Muscle of arm (tissue), 12 donors: Measurements from ENCODE around the gene ANKRD11. TPM values are rescaled to one million over a fixed set of nuclear protein-coding genes. Genes with fewer than 3 reads are reported as not detected.
"Not testable (repeated sequence)": the region's sequence is repeated elsewhere in the genome, so short reads cannot be mapped to it uniquely, and the experiment has no call there.

Experiments
- DNase-seq: peaks from one replicate; pipeline ENCODE4 v3.0.0-alpha.2; 2013
- polyA plus RNA-seq, 12 donors: library from polyadenylated mRNA; unstranded; fragments of 120-200 nt; gene quantifications; one replicate each; pipeline ENCODE4 v1.2.1, GENCODE V29; 2013; ENCODE audit not compliant: insufficient read length in 12 of 12

Gene ANKRD11
- polyA plus RNA-seq, 12 donors = 52.0 to 116 (median 61.1) TPM; not detected in 1

DNA sequence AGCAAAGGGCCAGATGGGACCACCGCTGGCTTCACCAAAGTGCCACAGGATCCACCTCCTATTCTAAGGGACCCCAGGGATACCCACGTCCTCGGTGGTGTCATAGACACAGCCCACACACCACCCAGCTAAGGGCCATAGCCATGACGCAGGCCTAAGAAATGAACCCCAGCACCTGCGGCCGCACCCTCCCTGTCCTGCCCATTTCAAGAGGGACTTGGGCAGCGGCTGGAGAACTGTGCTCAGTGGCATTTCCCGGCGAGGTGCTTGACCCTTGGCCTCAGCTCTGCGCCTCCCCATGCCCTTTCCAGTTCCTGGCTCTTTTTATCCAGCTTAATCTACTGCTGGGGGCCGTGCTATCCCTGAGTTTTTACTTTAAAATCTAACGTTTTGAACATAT is 245.6 kb downstream of the ANKRD11 start:
- DNase-seq = no peak

DNA sequence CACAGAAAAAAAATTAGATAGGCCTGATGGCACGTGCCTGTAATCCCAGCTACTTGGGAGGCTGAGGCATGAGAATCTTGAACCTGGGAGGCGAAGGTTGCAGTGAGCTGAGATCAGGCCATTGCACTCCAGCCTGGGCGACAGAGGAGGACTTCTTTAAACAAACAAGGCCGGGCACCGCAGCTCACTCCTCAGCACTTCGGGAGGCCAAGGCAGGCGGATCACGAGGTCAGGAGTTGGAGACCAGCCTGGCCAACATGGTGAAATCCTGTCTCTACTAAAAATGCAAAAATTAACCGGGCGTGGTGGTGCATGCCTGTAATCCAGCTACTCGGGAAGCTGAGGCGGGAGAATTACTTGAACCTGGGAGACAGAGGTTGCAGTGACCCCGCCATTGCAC is 246.1 kb downstream of the ANKRD11 start:
- DNase-seq = not testable (repeated sequence)

DNA sequence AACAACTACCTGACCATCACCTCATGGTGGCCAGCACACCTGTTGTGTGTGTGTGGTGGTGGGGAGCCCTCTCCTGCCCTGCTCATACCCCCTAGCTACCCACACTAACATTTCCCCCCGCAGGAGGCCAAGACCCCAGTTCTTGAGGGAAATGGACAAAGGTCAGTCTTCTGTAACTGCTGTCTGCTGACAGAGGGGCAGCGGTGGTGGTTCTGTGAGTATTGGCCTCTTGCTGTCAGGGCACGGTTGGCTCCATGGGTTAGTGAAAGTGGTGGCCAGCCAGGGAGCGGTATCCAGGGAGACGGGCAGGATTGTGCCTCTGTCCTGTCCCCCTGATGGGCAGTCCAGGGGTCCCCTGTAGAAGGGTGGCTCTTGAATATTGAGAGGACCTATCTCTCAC is 246.7 kb downstream of the ANKRD11 start:
- DNase-seq = no peak

DNA sequence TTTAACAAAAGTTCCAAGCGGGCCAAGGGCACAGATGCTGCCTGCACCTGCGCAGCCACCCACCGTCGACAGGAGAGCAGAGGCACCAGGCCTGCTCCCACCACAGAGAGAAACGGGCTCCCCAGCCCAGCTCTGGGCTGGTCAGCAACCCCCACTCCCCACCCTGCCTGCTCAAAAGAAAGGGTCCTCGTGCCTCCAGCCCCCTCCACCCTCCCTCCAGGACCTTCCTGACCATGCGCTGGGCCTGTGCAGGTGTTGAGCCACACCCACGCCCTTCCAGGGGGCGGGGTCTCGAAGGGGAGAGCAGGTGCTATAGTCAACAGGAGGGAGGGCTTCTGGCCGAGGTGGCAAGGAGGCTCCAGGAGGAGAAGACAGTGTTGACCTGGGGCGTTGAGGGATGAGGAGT is 247.6 kb downstream of the ANKRD11 start:
- DNase-seq = no peak

DNA sequence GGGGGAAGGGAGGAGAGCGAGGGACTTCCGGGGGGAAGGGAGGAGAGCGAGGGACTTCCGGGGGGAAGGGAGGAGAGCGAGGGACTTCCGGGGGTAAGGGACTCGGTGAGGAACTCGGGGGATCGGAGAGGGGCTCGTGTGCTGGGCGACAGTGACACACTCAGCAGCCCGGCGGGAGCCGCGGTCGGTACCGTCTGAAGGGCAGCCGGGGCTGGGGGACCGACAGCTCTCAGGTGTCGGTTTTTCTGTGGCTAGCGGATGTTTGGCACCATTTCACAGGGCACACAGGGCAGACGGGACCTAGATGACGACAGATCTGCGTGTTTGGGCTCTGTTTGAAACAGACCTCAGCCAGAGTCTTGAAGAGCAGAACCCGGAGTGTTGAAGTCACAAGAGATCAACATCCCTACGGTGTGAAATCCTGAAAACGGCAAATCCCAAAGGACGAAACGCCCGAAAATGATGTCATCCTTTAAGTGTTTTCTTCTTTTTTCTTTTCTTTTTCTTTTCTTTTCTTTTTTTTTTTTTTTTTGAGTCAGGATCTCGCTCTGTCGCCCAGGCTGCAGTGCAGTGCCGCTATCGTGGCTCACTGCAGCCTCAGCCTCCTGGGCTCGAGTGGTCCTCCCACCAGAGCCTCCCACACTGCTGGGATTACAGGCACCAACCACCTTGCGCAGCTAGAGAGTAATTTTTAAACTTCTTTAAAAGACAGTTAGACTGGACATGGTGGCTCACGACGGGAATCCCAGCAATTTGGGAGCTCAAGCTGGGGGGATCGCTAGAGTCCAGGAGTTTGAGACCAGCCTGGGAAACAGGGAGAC is 249.0 kb downstream of the ANKRD11 start:
- DNase-seq = peak; percentile 85

DNA sequence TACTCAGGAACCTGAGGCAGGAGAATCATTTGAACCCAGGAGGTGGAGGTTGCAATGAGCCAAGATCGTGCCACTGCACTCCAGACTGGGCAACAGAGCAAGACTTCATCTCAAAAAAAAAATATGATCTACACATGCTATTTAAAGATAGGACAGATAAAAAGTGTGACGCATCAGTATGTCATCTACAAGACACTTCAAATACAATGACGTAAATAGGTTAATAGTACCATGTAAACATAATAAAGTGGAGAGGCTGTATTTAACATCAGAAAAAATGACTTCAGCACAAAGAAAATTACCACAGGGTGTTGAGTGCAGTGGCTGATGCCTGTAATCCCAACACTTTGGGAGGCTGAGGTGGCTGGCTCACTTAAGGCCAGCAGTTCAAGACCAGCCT is 252.6 kb downstream of the ANKRD11 start:
- no peak for DNase-seq

GRCh38 chr16:89233678-89234490 is 256.5 kb downstream of the ANKRD11 start:
- no peak for DNase-seq

DNA sequence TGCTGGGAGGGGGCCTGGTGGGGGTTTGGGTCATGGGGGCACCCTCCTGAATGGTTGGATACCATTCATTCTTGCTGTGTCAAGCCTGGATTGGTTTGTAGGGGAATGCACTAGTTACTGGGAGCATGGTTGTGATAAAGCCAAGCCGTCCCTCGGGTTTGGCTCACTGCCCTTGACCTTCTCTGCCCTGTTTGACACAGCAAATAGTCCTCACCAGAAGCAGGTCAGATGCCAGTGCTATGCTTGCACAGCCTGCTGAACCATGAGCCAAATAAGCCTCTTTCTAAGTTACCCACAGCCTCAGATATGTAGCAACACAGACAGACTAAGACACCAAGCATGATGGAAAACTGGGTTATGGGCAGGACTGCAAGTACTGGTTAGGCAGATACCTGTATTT is 258.3 kb downstream of the ANKRD11 start:
- no peak for DNase-seq

GRCh38 chr16:89230255-89230654 is 260.1 kb downstream of the ANKRD11 start:
- DNase-seq = peak; percentile 30

DNA sequence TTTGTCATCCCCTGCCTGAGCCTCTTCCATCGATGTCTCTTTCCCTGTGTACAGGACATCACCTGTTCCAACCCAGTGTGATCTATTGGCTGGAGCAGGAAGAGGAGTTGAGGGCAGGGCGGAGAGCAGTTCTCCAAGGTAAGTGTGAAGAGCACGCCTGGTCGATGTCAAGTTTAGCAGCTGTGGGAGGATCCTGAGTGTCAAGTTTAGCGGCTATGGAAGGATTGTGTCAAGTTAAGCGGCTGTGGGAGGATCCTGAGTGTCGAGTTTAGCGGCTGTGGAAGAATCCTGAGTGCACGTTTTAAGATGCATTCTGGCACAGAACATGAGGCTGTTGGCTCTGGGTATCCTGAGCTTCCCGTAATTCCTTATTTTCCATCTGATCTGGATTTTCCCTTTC is 265.7 kb downstream of the ANKRD11 start:
- no peak for DNase-seq

- no peak for DNase-seq
Measured at GRCh38 chr16:89222931-89223330, 267.4 kb downstream of the ANKRD11 start.

DNA sequence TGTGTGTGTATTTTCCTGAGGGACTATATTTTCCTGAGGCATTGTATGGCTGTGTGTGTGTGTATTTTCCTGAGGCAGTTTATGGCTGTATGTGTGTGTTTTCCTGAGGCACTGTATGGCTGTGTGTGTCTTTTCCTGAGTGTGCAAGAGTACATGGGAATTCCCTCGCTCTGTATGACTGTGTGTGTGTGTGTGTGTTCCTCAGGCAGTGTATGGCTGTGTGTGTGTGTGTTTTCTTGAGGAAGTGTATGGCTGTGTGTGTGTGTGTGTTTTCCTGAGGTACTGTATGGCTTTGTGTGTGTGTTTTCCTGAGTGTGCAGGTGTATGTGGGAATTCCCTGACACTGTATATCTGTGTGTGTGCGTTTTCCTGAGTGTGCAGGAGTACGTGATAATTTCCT is 268.8 kb downstream of the ANKRD11 start:
- no peak for DNase-seq

DNA sequence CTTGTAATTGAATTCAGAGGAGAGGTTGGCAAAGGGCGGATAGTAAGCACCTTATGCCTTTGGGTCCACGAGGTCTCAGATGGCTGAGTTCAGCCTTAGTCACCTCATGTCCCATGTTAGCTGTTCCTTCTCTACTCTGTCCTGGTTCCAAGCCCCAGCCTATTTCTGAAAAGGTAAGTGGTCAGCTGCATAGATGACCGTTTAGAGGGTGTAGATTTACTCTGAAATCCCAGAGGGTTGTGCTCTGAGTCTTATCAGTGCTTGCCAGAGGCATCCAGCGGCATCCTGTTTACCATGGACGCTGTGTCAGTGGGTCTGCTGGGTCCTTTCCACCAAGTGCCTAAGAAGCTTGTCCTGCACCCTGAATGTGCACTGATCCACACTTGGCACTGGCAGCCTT is 271.0 kb downstream of the ANKRD11 start:
- DNase-seq = no peak

Other genes starting within 250 kb of the ANKRD11 start
- gene SPG7, start 17.8 kb upstream of the ANKRD11 start, polyA plus RNA-seq = 100 to 1,000 TPM in 1 of 12 donors, 10 to 100 TPM in 10, not detected in 1; 48.3 to 103 (median 64.5) TPM
- 1,000 to 10,000 TPM; 1,406 to 4,683 (median 3,152) TPM for gene RPL13, start 70.1 kb upstream of the ANKRD11 start, polyA plus RNA-seq
- 1 to 10 TPM in 1 of 12 donors, under 1 TPM in 4, not detected in 7; 0.17 to 1.8 (median 0.29) TPM for gene CPNE7, start 85.2 kb upstream of the ANKRD11 start, polyA plus RNA-seq
- 1 to 10 TPM in 3 of 12 donors, under 1 TPM in 7, not detected in 2; 0.30 to 4.1 (median 0.76) TPM for gene DPEP1, start 123.1 kb upstream of the ANKRD11 start, polyA plus RNA-seq
- gene CHMP1A, start 167.1 kb upstream of the ANKRD11 start, polyA plus RNA-seq = 10 to 100 TPM in 11 of 12 donors, not detected in 1; 32.7 to 61.0 (median 45.6) TPM
- gene SPATA33, start 167.3 kb upstream of the ANKRD11 start, polyA plus RNA-seq = 1 to 10 TPM in 11 of 12 donors, not detected in 1; 2.2 to 9.3 (median 5.2) TPM
- 10 to 100 TPM in 11 of 12 donors, not detected in 1; 39.0 to 72.1 (median 46.5) TPM for gene CDK10, start 196.1 kb upstream of the ANKRD11 start, polyA plus RNA-seq
- gene SPATA2L, start 211.1 kb upstream of the ANKRD11 start, polyA plus RNA-seq = 1 to 10 TPM in 10 of 12 donors, not detected in 2; 1.2 to 3.3 (median 1.7) TPM
- gene VPS9D1, start 230.3 kb upstream of the ANKRD11 start, polyA plus RNA-seq = 10 to 100 TPM in 4 of 12 donors, 1 to 10 TPM in 7, not detected in 1; 7.0 to 16.5 (median 9.4) TPM
- gene ZNF276, start 231.0 kb upstream of the ANKRD11 start, polyA plus RNA-seq = 10 to 100 TPM in 11 of 12 donors, not detected in 1; 15.7 to 35.5 (median 20.8) TPM